K562 (cell line): ENCODE data around the gene GMDS. TPM values are rescaled to one million over a fixed set of nuclear protein-coding genes. Genes with fewer than 3 reads are reported as not detected.

Experiments
- ATAC-seq: fragments of 200-7000 bp; cut with Tn5 transposase; 3 replicates; pipeline ENCODE4 v1.9.1; 2020; ENCODE audit warnings: moderate library complexity
- BruUV-seq: library from RNA; stranded (reverse); fragments of 400-500 nt; replicated peaks from 2 replicates; lab custom pipeline; 2021; lab: Mats Ljungman, UMichigan
- CTCF ChIA-PET: fragments of 300-600 bp; formaldehyde crosslinking; extraction: SDS; loops from one replicate; lab custom pipeline; 2021; ENCODE audit warnings: low intra/inter-chr PET ratio; lab: Yijun Ruan, JAX
- POLR2A ChIA-PET: fragments of 300-600, 350-650 bp; sonication (Branson Sonifier 250); formaldehyde crosslinking; extraction: SDS; loops from one replicate; lab custom pipeline; 2021; ENCODE audit warnings: antibody characterized with exemption, inconsistent platforms; lab: Yijun Ruan, JAX
- DNase-seq, 4 experiments: peaks; one replicate each; pipeline versions ENCODE4 v3.0.0 to v3.0.0-alpha.2; 2011 to 2018; ENCODE audit warnings: low spot score in 3 of 4, mixed read lengths in 3 of 4; ENCODE audit errors: extremely low read depth in 1 of 4
- FAIRE-seq: peaks from 2 replicates; lab custom pipeline; 2011; peaks lifted over from hg19 to GRCh38; lab: Jason Lieb, UNC
- H2AFZ ChIP-seq: 2 replicates; pipeline ENCODE4 v1.6.0; 2011; ENCODE audit warnings: low read depth, low read length, control low read depth, inconsistent platforms
- H3K27ac ChIP-seq: fragments of 200-600 bp; 3 replicates; pipeline ENCODE4 v1.8.0; 2011; ENCODE audit warnings: low read depth, mild to moderate bottlenecking, control low read depth, inconsistent platforms, low read length, moderate library complexity, mixed read lengths; ENCODE audit errors: extremely low read depth
- H3K27me3 ChIP-seq, 2 experiments: fragments of 300-600 bp in 1 of 2; 2 replicates in 1 of 2; 3 replicates in 1 of 2; pipeline versions ENCODE4 v1.6.0 to v1.8.0; 2011; ENCODE audit warnings: inconsistent platforms in 2 of 2, low read length in 2 of 2, mild to moderate bottlenecking in 1 of 2, mixed read lengths in 1 of 2, moderate library complexity in 1 of 2; ENCODE audit not compliant: control insufficient read depth in 2 of 2, insufficient read depth in 2 of 2
- H3K36me3 ChIP-seq: fragments of 300-600 bp; 3 replicates; pipeline ENCODE4 v1.8.0; 2011; ENCODE audit warnings: mild to moderate bottlenecking, low read length, inconsistent platforms; ENCODE audit not compliant: control insufficient read depth, insufficient read depth
- H3K4me1 ChIP-seq, 2 experiments: fragments of 200-600 bp in 1 of 2; replicated peaks in 1 of 2; 2 replicates in 1 of 2; 3 replicates in 1 of 2; pipeline versions ENCODE4 v1.5.1 to v1.8.0; 2011; ENCODE audit warnings: inconsistent platforms in 2 of 2, low read length in 2 of 2, mild to moderate bottlenecking in 1 of 2, mixed read lengths in 1 of 2, moderate library complexity in 1 of 2; ENCODE audit not compliant: control insufficient read depth in 2 of 2, insufficient read depth in 2 of 2
- H3K4me2 ChIP-seq: 2 replicates; pipeline ENCODE4 v1.6.1; 2011; ENCODE audit warnings: low read length, control low read depth, inconsistent platforms, mixed read lengths; ENCODE audit not compliant: insufficient read depth
- H3K4me3 ChIP-seq: fragments of 200-600 bp; sonication (generic), shearing (Covaris generic); 2 replicates; pipeline ENCODE4 v1.5.1; 2016; ENCODE audit warnings: control low read depth, inconsistent platforms
- H3K79me2 ChIP-seq: fragments of 200-600 bp; 3 replicates; pipeline ENCODE4 v1.8.0; 2011; ENCODE audit warnings: low read length, inconsistent platforms; ENCODE audit not compliant: control insufficient read depth, insufficient read depth
- H3K9ac ChIP-seq, 2 experiments: 2 replicates each; pipeline versions ENCODE4 v1.6.0 to v1.6.1; 2011; ENCODE audit warnings: low read depth in 2 of 2, low read length in 2 of 2, control low read depth in 1 of 2, inconsistent platforms in 1 of 2, mild to moderate bottlenecking in 1 of 2, mixed read lengths in 1 of 2; ENCODE audit not compliant: insufficient read depth in 1 of 2
- H3K9me1 ChIP-seq: one replicate; pipeline ENCODE4 v1.6.0; 2011; ENCODE audit warnings: inconsistent platforms, mild to moderate bottlenecking, low read length, moderate library complexity; ENCODE audit not compliant: control insufficient read depth, insufficient read depth
- H3K9me3 ChIP-seq: replicated peaks from 2 replicates; pipeline ENCODE4 v1.5.1; 2011; ENCODE audit warnings: low read depth, low read length, inconsistent platforms; ENCODE audit not compliant: control insufficient read depth, insufficient read depth
- H4K20me1 ChIP-seq: replicated peaks from 2 replicates; pipeline ENCODE4 v1.6.1; 2011; ENCODE audit warnings: low read length, inconsistent platforms, mixed read lengths; ENCODE audit not compliant: control insufficient read depth, insufficient read depth
- BDP1 ChIP-seq: IDR thresholded peaks from 3 replicates; pipeline ENCODE4 v1.6.1; 2011; ENCODE audit not compliant: insufficient read length, insufficient read depth
- BRF1 ChIP-seq: IDR thresholded peaks from 3 replicates; pipeline ENCODE4 v1.6.1; 2011; ENCODE audit warnings: borderline replicate concordance, mild to moderate bottlenecking; ENCODE audit not compliant: insufficient read length; ENCODE audit errors: extremely low read depth
- CBX8 ChIP-seq: fragments of 200-600 bp; sonication (generic); IDR thresholded peaks from 2 replicates; pipeline ENCODE4 v1.6.1; 2012; ENCODE audit warnings: borderline replicate concordance, mixed run types, low read depth, mild to moderate bottlenecking, moderate library complexity, mixed read lengths, low read length, control low read depth, inconsistent platforms; ENCODE audit not compliant: poor library complexity, severe bottlenecking; ENCODE audit errors: extremely low read depth
- COPS2 ChIP-seq: fragments of 450-650 bp; conservative IDR thresholded peaks from 2 replicates; pipeline ENCODE4 v1.6.1; 2016; ENCODE audit warnings: mild to moderate bottlenecking, moderate library complexity
- CREB5 ChIP-seq: fragments of 250-450 bp; sonication (Bioruptor Pico); IDR thresholded peaks from 2 replicates; pipeline ENCODE4 v1.5.0; 2020; ENCODE audit warnings: mild to moderate bottlenecking
- HMG20A ChIP-seq: fragments of 450-650 bp; formaldehyde crosslinking; conservative IDR thresholded peaks from 2 replicates; pipeline ENCODE4 v1.4.0; 2020; ENCODE audit warnings: mild to moderate bottlenecking, mixed read lengths
- MBD2 ChIP-seq: sonication (generic); IDR thresholded peaks from 2 replicates; pipeline ENCODE4 v1.6.1; 2016; ENCODE audit warnings: low read depth, borderline replicate concordance
- MXD1 ChIP-seq: fragments of 250-450 bp; sonication (Bioruptor Pico); IDR thresholded peaks from 2 replicates; pipeline ENCODE4 v1.8.0; 2021; ENCODE audit warnings: borderline replicate concordance, mild to moderate bottlenecking, moderate library complexity; ENCODE audit not compliant: poor library complexity, severe bottlenecking
- NFIC ChIP-seq: fragments of 450-650 bp; IDR thresholded peaks from 2 replicates; pipeline ENCODE4 v1.6.1; 2017; ENCODE audit warnings: mild to moderate bottlenecking, inconsistent platforms
- NFIX ChIP-seq: fragments of 250-450 bp; sonication (Bioruptor Pico); IDR thresholded peaks from 2 replicates; pipeline ENCODE4 v1.4.0; 2020; ENCODE audit warnings: low read depth, mild to moderate bottlenecking, moderate library complexity
- POLR2H ChIP-seq: IDR thresholded peaks from 2 replicates; pipeline ENCODE4 v1.6.1; 2016; ENCODE audit warnings: missing genetic modification characterization, low read depth, mild to moderate bottlenecking, control low read depth, missing compliant biosample characterization, moderate library complexity
- SRSF3 ChIP-seq: fragments of 200-400 bp; formaldehyde crosslinking; IDR thresholded peaks from 2 replicates; pipeline ENCODE4 v1.6.1; 2016; ENCODE audit warnings: mild to moderate bottlenecking, low read length, moderate library complexity; ENCODE audit not compliant: insufficient read depth
- STAG1 ChIP-seq: sonication (generic); formaldehyde crosslinking; IDR thresholded peaks from 2 replicates; pipeline ENCODE4 v1.5.0; 2020; ENCODE audit warnings: missing genetic modification reagents, borderline replicate concordance
- USF1 ChIP-seq: sonication (generic); formaldehyde crosslinking; IDR thresholded peaks from 2 replicates; pipeline ENCODE4 v1.9.0; 2022; ENCODE audit warnings: mild to moderate bottlenecking, missing genetic modification reagents
- ZNF263 ChIP-seq: sonication (generic); formaldehyde crosslinking; IDR thresholded peaks from 2 replicates; pipeline ENCODE4 v1.8.0; 2022; ENCODE audit warnings: mild to moderate bottlenecking, missing genetic modification reagents, borderline replicate concordance
- WGBS: fragments of 100-300 bp; shearing (Covaris generic); methylation state at CpG from one replicate; pipeline ENCODE4 v1.1.6; 2016; ENCODE audit warnings: low coverage, mixed read lengths; ENCODE audit not compliant: insufficient coverage; ENCODE audit errors: missing lambda C conversion rate; 5-methylcytosine and 5-hydroxymethylcytosine counted together
- in situ Hi-C: fragments of 300-500 bp; cut with MboI; formaldehyde crosslinking; loops from 4 replicates; pipeline ENCODE4 v1.15.0; 2018; ENCODE audit warnings: inconsistent platforms, mixed read lengths
- intact Hi-C: fragments of 100-400 bp; cut with micrococcal nuclease; formaldehyde crosslinking; loops from 2 replicates; pipeline ENCODE4 v1.14.2; 2022
- polyA plus RNA-seq, 8 experiments: library from polyadenylated mRNA; depleted of rRNA in 4 of 8; stranded (reverse) in 5 of 8; unstranded in 3 of 8; fragments of >200 nt; fragmentation: Nextera tagmentation in 2 of 8; fragmentation: Illumina TruSeq in 1 of 8; extraction: Ambion mirVana in 2 of 8; extraction: Trizol in 1 of 8; gene quantifications; 2 replicates each; pipeline versions ENCODE4 v1.2.1 to v1.2.3, GENCODE V29; 2011 to 2014; ENCODE audit warnings: inconsistent platforms in 1 of 8, missing spikeins in 1 of 8
- total RNA-seq, 7 experiments: library from RNA; depleted of rRNA in 6 of 7; stranded (reverse); fragments of >200 nt in 6 of 7; fragmentation: Illumina TruSeq in 2 of 7; extraction: Trizol in 2 of 7; gene quantifications; 2 replicates each; pipeline versions ENCODE4 v1.2.1 to v1.2.3, GENCODE V29; 2011 to 2021; ENCODE audit warnings: low replicate concordance in 1 of 7

Gene GMDS
- total and polyA plus RNA-seq, 9 of the 15 experiments (the other 6 are each of a cell fraction or from before 2014, with no cell fraction given), result 0.48 to 31.8 (median 13.4) TPM

- TF ChIP-seq MXD1, result no peak
- TF ChIP-seq BRF1, result no peak
- TF ChIP-seq, all 486 proteins: peak for 0
Observed at GRCh38 chr6:2109796-2110195, 135.6 kb downstream of the GMDS start (continued).

- H4K20me1 ChIP-seq, result no peaks in the 10 kb centered on the region
- intact Hi-C loops (loop anchor here (10.0 kb wide), 2 partner anchors 214 to 246 kb away; no protein-coding TSS in a partner anchor), in situ Hi-C loops (no loop called here)
- H2AFZ ChIP-seq, result no peak overlapping the region
- no peak overlapping the region for H3K9ac ChIP-seq
- no peaks in the 10 kb centered on the region for H3K79me2 ChIP-seq
- CTCF ChIA-PET, result no interaction called here
- no peak for ATAC-seq
- H3K4me3 ChIP-seq, result no peak overlapping the region
- DNase-seq, result no peak
- 56% methylated on average over 9 of the region's 9 CpGs for WGBS
- no TSS peak for BruUV-seq
- H3K36me3 ChIP-seq, result no peaks in the 10 kb centered on the region
- H3K27ac ChIP-seq, result no peak overlapping the region
- no peak overlapping the region for H3K4me2 ChIP-seq
- no peaks in the 10 kb centered on the region for H3K9me3 ChIP-seq
- POLR2A ChIA-PET, result interaction anchor here (0.5 kb wide), 1 partner anchor 279 kb away, joined by 4 read pairs; no protein-coding TSS in a partner anchor
- FAIRE-seq, result no peak
- no peaks in the 10 kb centered on the region for H3K4me1 ChIP-seq
- H3K9me1 ChIP-seq, result no peaks in the 10 kb centered on the region
- TF ChIP-seq STAG1 (CRISPR knock-in tag) (no peak), USF1 (no peak), ZNF263 (CRISPR knock-in tag) (no peak), SRSF3 (no peak), HMG20A (CRISPR knock-in tag) (no peak), COPS2 (no peak), POLR2H (tag) (no peak), CBX8 (no peak), NFIX (CRISPR knock-in tag) (peak; percentile 94), CREB5 (CRISPR knock-in tag) (no peak), NFIC (peak; percentile 97), MBD2 (no peak), BDP1 (no peak)
- TF ChIP-seq, all 486 proteins: peak for 2
- no peaks in the 10 kb centered on the region; a peak in 1 of 5 replicates for H3K27me3 ChIP-seq
Observed at GRCh38 chr6:2108700-2109306, 136.6 kb downstream of the GMDS start.
